Myocyte (in vitro differentiated cells): ENCODE measurements around the gene INSIG2. TPM values are rescaled to one million over a fixed set of nuclear protein-coding genes. Genes with fewer than 3 reads are reported as not detected.

ENCODE experiments used
- DNase-seq: peaks from one replicate; pipeline ENCODE4 v3.0.0-alpha.2; 2012; ENCODE audit warnings: low read depth
- total RNA-seq: library from RNA; depleted of rRNA; stranded (reverse); fragments of >200 nt; gene quantifications from 2 replicates; pipeline ENCODE4 v1.2.3, GENCODE V29; 2014

The INSIG2 gene
- total RNA-seq, 1 donor from 2014 or later = 8.5 TPM

GRCh38 chr2:118097657-118098056, 9.4 kb downstream of the INSIG2 start:
- DNase-seq = no peak

- DNase-seq = no peak
Measured at GRCh38 chr2:118098307-118099030, 10.2 kb downstream of the INSIG2 start.

GRCh38 chr2:118102433-118103082, 14.3 kb downstream of the INSIG2 start:
- no peak for DNase-seq

GRCh38 chr2:118103951-118104940, 16.0 kb downstream of the INSIG2 start:
- no peak for DNase-seq

- DNase-seq = no peak
Measured at GRCh38 chr2:118105497-118105896, 17.2 kb downstream of the INSIG2 start.

- no peak for DNase-seq
Measured at GRCh38 chr2:118106926-118107325, 18.7 kb downstream of the INSIG2 start.

- DNase-seq = no peak
Measured at GRCh38 chr2:118110310-118110709, 22.0 kb downstream of the INSIG2 start.

- no peak for DNase-seq
Measured at GRCh38 chr2:118110991-118111390, 22.7 kb downstream of the INSIG2 start.

- no peak for DNase-seq
Measured at GRCh38 chr2:118112771-118113334, 24.6 kb downstream of the INSIG2 start.

GRCh38 chr2:118114863-118115262, 26.6 kb downstream of the INSIG2 start:
- DNase-seq = no peak

GRCh38 chr2:118115761-118116160, 27.5 kb downstream of the INSIG2 start:
- no peak for DNase-seq

- DNase-seq = no peak
Measured at GRCh38 chr2:118118479-118118878, 30.2 kb downstream of the INSIG2 start.

- DNase-seq = no peak
Measured at GRCh38 chr2:118119158-118119727, 31.0 kb downstream of the INSIG2 start.

GRCh38 chr2:118119761-118120400, 31.6 kb downstream of the INSIG2 start:
- peak; percentile 16 for DNase-seq

- DNase-seq = no peak
Measured at GRCh38 chr2:118120401-118120780, 32.1 kb downstream of the INSIG2 start.

GRCh38 chr2:118121101-118121500, 32.8 kb downstream of the INSIG2 start:
- no peak for DNase-seq

- peak; percentile 65 for DNase-seq
Measured at GRCh38 chr2:118121986-118122524, 33.8 kb downstream of the INSIG2 start.

- no peak for DNase-seq
Measured at GRCh38 chr2:118122594-118123281, 34.5 kb downstream of the INSIG2 start.

GRCh38 chr2:118123561-118124232, 35.4 kb downstream of the INSIG2 start:
- peak; percentile 58 for DNase-seq
